ENCODE measurements around the gene OR6V1.

OR6V1 gene

GRCh38 chr7:143015084-143015483 is 37.1 kb upstream of the OR6V1 start:
- H3K4me3 ChIP-seq (ENCODE audit: insufficient read depth, low read depth, low read length, poor library complexity, severe bottlenecking): no peak overlapping the region
- H3K27ac ChIP-seq (ENCODE audit: insufficient read depth, low read length, poor library complexity, severe bottlenecking): no peak overlapping the region
- no peaks in the 10 kb centered on the region for H3K9me3 ChIP-seq (ENCODE audit: control insufficient read depth, low read length)
- DNase-seq: no peak
- H3K36me3 ChIP-seq (ENCODE audit: control insufficient read depth, insufficient read depth, low read length): no peaks in the 10 kb centered on the region
- no peaks in the 10 kb centered on the region for H3K27me3 ChIP-seq (replicated peaks; ENCODE audit: control insufficient read depth, insufficient read depth, low read length, poor library complexity, severe bottlenecking)
- no peaks in the 10 kb centered on the region for H3K4me1 ChIP-seq (ENCODE audit: control insufficient read depth, insufficient read depth, low read length, poor library complexity, severe bottlenecking)

- Histone ChIP-seq H3K4me1 (ENCODE audit: control insufficient read depth, insufficient read depth, low read length, poor library complexity, severe bottlenecking) (no peaks in the 10 kb centered on the region), H3K4me3 (ENCODE audit: insufficient read depth, low read depth, low read length, poor library complexity, severe bottlenecking) (no peak overlapping the region), H3K27ac (ENCODE audit: insufficient read depth, low read length, poor library complexity, severe bottlenecking) (no peak overlapping the region)
Measured at GRCh38 chr7:143015926-143016490, 36.1 kb upstream of the OR6V1 start.

GRCh38 chr7:143016996-143017395 is 35.1 kb upstream of the OR6V1 start:
- Histone ChIP-seq H3K36me3 (ENCODE audit: control insufficient read depth, insufficient read depth, low read length) (no peaks in the 10 kb centered on the region), H3K4me3 (ENCODE audit: insufficient read depth, low read depth, low read length, poor library complexity, severe bottlenecking) (no peak overlapping the region)

More at GRCh38 chr7:143015926-143016490, 36.1 kb upstream of the OR6V1 start:
- DNase-seq: no peak
- no peaks in the 10 kb centered on the region for H3K36me3 ChIP-seq (ENCODE audit: control insufficient read depth, insufficient read depth, low read length)
- H3K9me3 ChIP-seq (ENCODE audit: control insufficient read depth, low read length): no peaks in the 10 kb centered on the region
- no peaks in the 10 kb centered on the region for H3K27me3 ChIP-seq (replicated peaks; ENCODE audit: control insufficient read depth, insufficient read depth, low read length, poor library complexity, severe bottlenecking)

GRCh38 chr7:143018931-143019330 is 33.2 kb upstream of the OR6V1 start:
- Histone ChIP-seq H3K36me3 (ENCODE audit: control insufficient read depth, insufficient read depth, low read length) (no peaks in the 10 kb centered on the region), H3K4me3 (ENCODE audit: insufficient read depth, low read depth, low read length, poor library complexity, severe bottlenecking) (no peak overlapping the region), H3K27me3 (replicated peaks; ENCODE audit: control insufficient read depth, insufficient read depth, low read length, poor library complexity, severe bottlenecking) (no peaks in the 10 kb centered on the region), H3K9me3 (ENCODE audit: control insufficient read depth, low read length) (no peaks in the 10 kb centered on the region), H3K4me1 (ENCODE audit: control insufficient read depth, insufficient read depth, low read length, poor library complexity, severe bottlenecking) (no peaks in the 10 kb centered on the region), H3K27ac (ENCODE audit: insufficient read depth, low read length, poor library complexity, severe bottlenecking) (no peak overlapping the region)
- DNase-seq: no peak

More at GRCh38 chr7:143016996-143017395, 35.1 kb upstream of the OR6V1 start:
- H3K27ac ChIP-seq (ENCODE audit: insufficient read depth, low read length, poor library complexity, severe bottlenecking): no peak overlapping the region
- no peaks in the 10 kb centered on the region for H3K4me1 ChIP-seq (ENCODE audit: control insufficient read depth, insufficient read depth, low read length, poor library complexity, severe bottlenecking)
- H3K9me3 ChIP-seq (ENCODE audit: control insufficient read depth, low read length): no peaks in the 10 kb centered on the region
- no peaks in the 10 kb centered on the region for H3K27me3 ChIP-seq (replicated peaks; ENCODE audit: control insufficient read depth, insufficient read depth, low read length, poor library complexity, severe bottlenecking)
- DNase-seq: no peak

GRCh38 chr7:143023047-143023446 is 29.1 kb upstream of the OR6V1 start:
- Histone ChIP-seq H3K4me1 (ENCODE audit: control insufficient read depth, insufficient read depth, low read length, poor library complexity, severe bottlenecking) (no peaks in the 10 kb centered on the region), H3K27me3 (replicated peaks; ENCODE audit: control insufficient read depth, insufficient read depth, low read length, poor library complexity, severe bottlenecking) (no peaks in the 10 kb centered on the region), H3K4me3 (ENCODE audit: insufficient read depth, low read depth, low read length, poor library complexity, severe bottlenecking) (no peak overlapping the region), H3K9me3 (ENCODE audit: control insufficient read depth, low read length) (no peaks in the 10 kb centered on the region), H3K36me3 (ENCODE audit: control insufficient read depth, insufficient read depth, low read length) (no peaks in the 10 kb centered on the region), H3K27ac (ENCODE audit: insufficient read depth, low read length, poor library complexity, severe bottlenecking) (no peak overlapping the region)
- no peak for DNase-seq

GRCh38 chr7:143025371-143025770 is 26.8 kb upstream of the OR6V1 start:
- Histone ChIP-seq H3K9me3 (ENCODE audit: control insufficient read depth, low read length) (no peaks in the 10 kb centered on the region), H3K4me1 (ENCODE audit: control insufficient read depth, insufficient read depth, low read length, poor library complexity, severe bottlenecking) (no peaks in the 10 kb centered on the region), H3K27me3 (replicated peaks; ENCODE audit: control insufficient read depth, insufficient read depth, low read length, poor library complexity, severe bottlenecking) (no peaks in the 10 kb centered on the region), H3K27ac (ENCODE audit: insufficient read depth, low read length, poor library complexity, severe bottlenecking) (no peak overlapping the region), H3K4me3 (ENCODE audit: insufficient read depth, low read depth, low read length, poor library complexity, severe bottlenecking) (no peak overlapping the region), H3K36me3 (ENCODE audit: control insufficient read depth, insufficient read depth, low read length) (no peaks in the 10 kb centered on the region)
- no peak for DNase-seq

GRCh38 chr7:143027032-143027431 is 25.1 kb upstream of the OR6V1 start, which contains the start of gene OR9A2:
OR9A2 (minus strand) TSS chr7:143027132; CDS start chr7:143027132, 0 bp downstream.
- no peak for DNase-seq
- Histone ChIP-seq H3K4me1 (ENCODE audit: control insufficient read depth, insufficient read depth, low read length, poor library complexity, severe bottlenecking) (no peaks in the 10 kb centered on the region), H3K27me3 (replicated peaks; ENCODE audit: control insufficient read depth, insufficient read depth, low read length, poor library complexity, severe bottlenecking) (no peaks in the 10 kb centered on the region), H3K9me3 (ENCODE audit: control insufficient read depth, low read length) (no peaks in the 10 kb centered on the region), H3K4me3 (ENCODE audit: insufficient read depth, low read depth, low read length, poor library complexity, severe bottlenecking) (no peak within 1 kb of the TSS), H3K27ac (ENCODE audit: insufficient read depth, low read length, poor library complexity, severe bottlenecking) (no peak within 1 kb of the TSS), H3K36me3 (ENCODE audit: control insufficient read depth, insufficient read depth, low read length) (no peaks in the 10 kb centered on the region)

GRCh38 chr7:143027683-143028082 is 24.5 kb upstream of the OR6V1 start:
- Histone ChIP-seq H3K4me1 (ENCODE audit: control insufficient read depth, insufficient read depth, low read length, poor library complexity, severe bottlenecking) (no peaks in the 10 kb centered on the region), H3K36me3 (ENCODE audit: control insufficient read depth, insufficient read depth, low read length) (no peaks in the 10 kb centered on the region), H3K4me3 (ENCODE audit: insufficient read depth, low read depth, low read length, poor library complexity, severe bottlenecking) (no peak overlapping the region), H3K27me3 (replicated peaks; ENCODE audit: control insufficient read depth, insufficient read depth, low read length, poor library complexity, severe bottlenecking) (no peaks in the 10 kb centered on the region), H3K9me3 (ENCODE audit: control insufficient read depth, low read length) (no peaks in the 10 kb centered on the region), H3K27ac (ENCODE audit: insufficient read depth, low read length, poor library complexity, severe bottlenecking) (no peak overlapping the region)
- no peak for DNase-seq

GRCh38 chr7:143038635-143039034 is 13.5 kb upstream of the OR6V1 start:
- Histone ChIP-seq H3K27ac (ENCODE audit: insufficient read depth, low read length, poor library complexity, severe bottlenecking) (no peak overlapping the region), H3K4me1 (ENCODE audit: control insufficient read depth, insufficient read depth, low read length, poor library complexity, severe bottlenecking) (no peaks in the 10 kb centered on the region), H3K4me3 (ENCODE audit: insufficient read depth, low read depth, low read length, poor library complexity, severe bottlenecking) (no peak overlapping the region), H3K27me3 (replicated peaks; ENCODE audit: control insufficient read depth, insufficient read depth, low read length, poor library complexity, severe bottlenecking) (no peaks in the 10 kb centered on the region), H3K9me3 (ENCODE audit: control insufficient read depth, low read length) (no peaks in the 10 kb centered on the region), H3K36me3 (ENCODE audit: control insufficient read depth, insufficient read depth, low read length) (no peaks in the 10 kb centered on the region)
- DNase-seq: no peak

- DNase-seq: no peak
- Histone ChIP-seq H3K4me1 (ENCODE audit: control insufficient read depth, insufficient read depth, low read length, poor library complexity, severe bottlenecking) (no peaks in the 10 kb centered on the region), H3K27me3 (replicated peaks; ENCODE audit: control insufficient read depth, insufficient read depth, low read length, poor library complexity, severe bottlenecking) (no peaks in the 10 kb centered on the region), H3K4me3 (ENCODE audit: insufficient read depth, low read depth, low read length, poor library complexity, severe bottlenecking) (no peak overlapping the region), H3K27ac (ENCODE audit: insufficient read depth, low read length, poor library complexity, severe bottlenecking) (no peak overlapping the region), H3K9me3 (ENCODE audit: control insufficient read depth, low read length) (no peaks in the 10 kb centered on the region), H3K36me3 (ENCODE audit: control insufficient read depth, insufficient read depth, low read length) (no peaks in the 10 kb centered on the region)
Measured at GRCh38 chr7:143040209-143040715, 11.9 kb upstream of the OR6V1 start.

Measured in effector memory CD4-positive, alpha-beta T cell (primary cell).